GM23338 (cell line): ENCODE data around the gene CADPS. TPM values are rescaled to one million over a fixed set of nuclear protein-coding genes. Genes with fewer than 3 reads are reported as not detected.

Experiments
- ATAC-seq: fragments of 200-7000 bp; cut with Tn5 transposase; 3 replicates; pipeline ENCODE4 v1.9.1; 2020
- DNase-seq: peaks from one replicate; pipeline ENCODE4 v3.0.0-alpha.2; 2015; ENCODE audit warnings: low spot score
- H2AFZ ChIP-seq: fragments of 200-600 bp; sonication (generic); 2 replicates; pipeline ENCODE4 v1.8.0; 2016; ENCODE audit warnings: antibody characterized with exemption, mild to moderate bottlenecking, moderate library complexity
- H3F3A ChIP-seq: fragments of 200-600 bp; sonication (generic); replicated peaks from 2 replicates; pipeline ENCODE4 v1.8.0; 2017; ENCODE audit warnings: antibody characterized with exemption, mixed run types, low read depth
- H3K27ac ChIP-seq: fragments of 200-600 bp; sonication (generic); 2 replicates; pipeline ENCODE4 v1.6.1; 2016; ENCODE audit warnings: low read depth
- H3K27me3 ChIP-seq: fragments of 200-600 bp; sonication (generic); 2 replicates; pipeline ENCODE4 v1.8.0; 2016; ENCODE audit warnings: mild to moderate bottlenecking, mixed run types, moderate library complexity; ENCODE audit not compliant: insufficient read depth
- H3K36me3 ChIP-seq: fragments of 200-600 bp; sonication (generic); 2 replicates; pipeline ENCODE4 v1.8.0; 2016; ENCODE audit warnings: mild to moderate bottlenecking; ENCODE audit not compliant: insufficient read depth
- H3K4me1 ChIP-seq: fragments of 200-600 bp; sonication (generic); 2 replicates; pipeline ENCODE4 v1.8.0; 2016; ENCODE audit warnings: mild to moderate bottlenecking, moderate library complexity; ENCODE audit not compliant: insufficient read depth
- H3K4me2 ChIP-seq: fragments of 200-600 bp; sonication (generic); 2 replicates; pipeline ENCODE4 v1.7.1; 2017; ENCODE audit warnings: mixed run types
- H3K4me3 ChIP-seq: fragments of 200-600 bp; sonication (generic); 2 replicates; pipeline ENCODE4 v1.6.1; 2016; ENCODE audit warnings: mixed run types
- H3K79me2 ChIP-seq: fragments of 200-600 bp; sonication (generic); replicated peaks from 2 replicates; pipeline ENCODE4 v1.8.0; 2017; ENCODE audit warnings: mild to moderate bottlenecking; ENCODE audit not compliant: insufficient read depth
- H3K9me2 ChIP-seq: fragments of 200-600 bp; sonication (generic); 2 replicates; pipeline ENCODE4 v1.8.0; 2017; ENCODE audit not compliant: insufficient read depth
- H4K20me1 ChIP-seq: fragments of 200-600 bp; sonication (generic); replicated peaks from 2 replicates; pipeline ENCODE4 v1.8.0; 2017; ENCODE audit warnings: mild to moderate bottlenecking; ENCODE audit not compliant: insufficient read depth
- H3K27ac Mint-ChIP-seq: 2 replicates; pipeline ENCODE4 v1.8.0; 2020; ENCODE audit warnings: inconsistent platforms, mild to moderate bottlenecking, moderate library complexity, mixed read lengths
- H3K27me3 Mint-ChIP-seq: 3 replicates; pipeline ENCODE4 v1.8.0; 2022; ENCODE audit warnings: low read depth, mild to moderate bottlenecking, moderate library complexity, mixed read lengths, inconsistent platforms; ENCODE audit not compliant: insufficient read depth, poor library complexity
- H3K36me3 Mint-ChIP-seq: 3 replicates; pipeline ENCODE4 v1.8.0; 2021; ENCODE audit warnings: low read depth, mild to moderate bottlenecking, inconsistent platforms, moderate library complexity, mixed read lengths
- H3K4me1 Mint-ChIP-seq: 3 replicates; pipeline ENCODE4 v1.8.0; 2020; ENCODE audit warnings: mild to moderate bottlenecking, inconsistent platforms, mixed read lengths
- H3K4me3 Mint-ChIP-seq: 3 replicates; pipeline ENCODE4 v1.8.0; 2021; ENCODE audit warnings: moderate library complexity, mild to moderate bottlenecking, inconsistent platforms, mixed read lengths
- H3K9me3 Mint-ChIP-seq: 3 replicates; pipeline ENCODE4 v1.8.0; 2020; ENCODE audit warnings: moderate library complexity, mild to moderate bottlenecking, inconsistent platforms, mixed read lengths
- CREB1 ChIP-seq: fragments of 250-450 bp; sonication (Bioruptor Pico); IDR thresholded peaks from 2 replicates; pipeline ENCODE4 v1.5.0; 2020; ENCODE audit warnings: low read depth, mild to moderate bottlenecking, moderate library complexity
- CTCF ChIP-seq, 2 experiments: fragments of 200-600 bp in 1 of 2; sonication (generic) in 1 of 2; conservative IDR thresholded peaks; 2 replicates each; pipeline versions ENCODE4 v1.5.1 to v1.6.1; 2016 to 2017; ENCODE audit warnings: antibody characterized with exemption in 2 of 2, low read depth in 2 of 2, mild to moderate bottlenecking in 2 of 2, moderate library complexity in 1 of 2
- ETS1 ChIP-seq: IDR thresholded peaks from 2 replicates; pipeline ENCODE4 v1.6.1; 2016; ENCODE audit warnings: antibody characterized with exemption
- EZH2 ChIP-seq: fragments of 200-600 bp; sonication (generic); IDR thresholded peaks from one replicate; pipeline ENCODE4 v1.8.0; 2017; ENCODE audit warnings: antibody characterized with exemption, mild to moderate bottlenecking, low read depth; ENCODE audit not compliant: unreplicated experiment
- EZH2phosphoT487 ChIP-seq: fragments of 200-600 bp; sonication (generic); IDR thresholded peaks from one replicate; pipeline ENCODE4 v1.8.1; 2018; ENCODE audit warnings: antibody characterized with exemption; ENCODE audit not compliant: unreplicated experiment
- JUNB ChIP-seq: IDR thresholded peaks from one replicate; pipeline ENCODE4 v1.6.1; 2016; ENCODE audit warnings: antibody characterized with exemption; ENCODE audit not compliant: unreplicated experiment
- NANOG ChIP-seq: IDR thresholded peaks from 2 replicates; pipeline ENCODE4 v1.6.1; 2016; ENCODE audit warnings: antibody characterized with exemption, borderline replicate concordance
- POLR2AphosphoS5 ChIP-seq: IDR thresholded peaks from 2 replicates; pipeline ENCODE4 v1.6.1; 2016; ENCODE audit warnings: antibody characterized with exemption, low read depth
- REST ChIP-seq: IDR thresholded peaks from one replicate; pipeline ENCODE4 v1.6.1; 2018; ENCODE audit warnings: antibody characterized with exemption; ENCODE audit not compliant: unreplicated experiment
- STAT1 ChIP-seq: IDR thresholded peaks from one replicate; pipeline ENCODE4 v1.6.1; 2016; ENCODE audit warnings: antibody characterized with exemption; ENCODE audit not compliant: unreplicated experiment
- ZNF114 ChIP-seq: fragments of 250-450 bp; sonication (Bioruptor Pico); IDR thresholded peaks from 2 replicates; pipeline ENCODE4 v1.5.0; 2020; ENCODE audit warnings: mild to moderate bottlenecking, moderate library complexity
- ZNF331 ChIP-seq: fragments of 250-450 bp; sonication (Bioruptor Pico); IDR thresholded peaks from 2 replicates; pipeline ENCODE4 v1.5.0; 2020; ENCODE audit warnings: low read depth, mild to moderate bottlenecking, moderate library complexity
- ZNF462 ChIP-seq: fragments of 250-450 bp; sonication (Bioruptor Pico); IDR thresholded peaks from 2 replicates; pipeline ENCODE4 v1.5.0; 2020; ENCODE audit warnings: mild to moderate bottlenecking, moderate library complexity
- polyA plus RNA-seq: library from polyadenylated mRNA; unstranded; fragments of >200 nt; fragmentation: Nextera tagmentation; extraction: Ambion mirVana; gene quantifications from 2 replicates; pipeline ENCODE4 v1.2.1, GENCODE V29; 2016
- total RNA-seq: library from RNA; depleted of rRNA; stranded (reverse); fragments of >200 nt; shearing (Covaris generic); gene quantifications from 2 replicates; pipeline ENCODE4 v1.2.3, GENCODE V29; 2014

Gene CADPS
- total and polyA plus RNA-seq, 2 experiments from 2014 or later, result 14.7 to 22.0 TPM

GRCh38 chr3:62911526-62911925 lies 36.3 kb upstream of the CADPS start:
- Histone ChIP-seq H3F3A (no peaks in the 10 kb centered on the region), H3K27me3 (no peaks in the 10 kb centered on the region), H3K79me2 (no peaks in the 10 kb centered on the region), H3K36me3 (no peaks in the 10 kb centered on the region), H3K4me2 (0 out of 2 replicates have a peak overlapping the region, but pooled peaks have one; percentile 26), H3K4me3 (no peak overlapping the region), H3K9me2 (no peaks in the 10 kb centered on the region), H4K20me1 (no peaks in the 10 kb centered on the region), H3K4me1 (no peaks in the 10 kb centered on the region; the same call in 1 of the 2 replicates), H3K27ac (no peak overlapping the region), H2AFZ (peak overlapping the region; percentile 39; the same call in 1 of the 2 replicates)
- DNase-seq (no peak), ATAC-seq (no peak)
- no peaks in the 10 kb centered on the region; the same call in 2 of the 3 replicates for H3K9me3 Mint-ChIP-seq
- H3K27ac Mint-ChIP-seq, result no peak overlapping the region
- H3K36me3 Mint-ChIP-seq, result no peaks in the 10 kb centered on the region
- no peak overlapping the region for H3K4me3 Mint-ChIP-seq
- no peak for TF ChIP-seq REST
- TF ChIP-seq ZNF462 (CRISPR knock-in tag), result no peak
- TF ChIP-seq JUNB, result no peak
- TF ChIP-seq ZNF331 (CRISPR knock-in tag), result no peak
- TF ChIP-seq ETS1, result no peak
- TF ChIP-seq CTCF (conservative IDR thresholded peaks at IDR 0.05; ENCODE audit: low read depth in 2 of 2), result no peak
- no peak for TF ChIP-seq STAT1
- no peak for TF ChIP-seq POLR2AphosphoS5
- TF ChIP-seq EZH2phosphoT487, result no peak
- no peak for TF ChIP-seq ZNF114 (CRISPR knock-in tag)
- TF ChIP-seq EZH2, result no peak
- no peak for TF ChIP-seq CREB1 (CRISPR knock-in tag)
- no peak for TF ChIP-seq NANOG
- H3K27me3 Mint-ChIP-seq, result no peaks in the 10 kb centered on the region
- H3K4me1 Mint-ChIP-seq, result peaks cover 4% of the 10 kb centered on the region; the same call in 2 of the 3 replicates
